Neuronal stem cell (in vitro differentiated cells): Measurements from ENCODE around the gene NLGN1.

Experiments used
- DNase-seq: peaks from one replicate; pipeline ENCODE4 v3.0.0-alpha.2; 2013; ENCODE audit warnings: low spot score
- H2AFZ ChIP-seq: one replicate; pipeline ENCODE4 v1.6.1; 2013; ENCODE audit warnings: mild to moderate bottlenecking, low read length, inconsistent platforms
- H2AK5ac ChIP-seq: 2 replicates; pipeline ENCODE4 v1.6.1; 2013; ENCODE audit warnings: low read depth, mild to moderate bottlenecking, inconsistent platforms, low read length, moderate library complexity, mixed read lengths
- H2BK120ac ChIP-seq: 2 replicates; pipeline ENCODE4 v1.6.1; 2013; ENCODE audit warnings: low read depth, mild to moderate bottlenecking, inconsistent platforms, low read length, moderate library complexity, mixed read lengths
- H2BK12ac ChIP-seq: one replicate; pipeline ENCODE4 v1.6.1; 2013; ENCODE audit warnings: low read length, inconsistent platforms
- H2BK15ac ChIP-seq: 2 replicates; pipeline ENCODE4 v1.6.1; 2013; ENCODE audit warnings: mild to moderate bottlenecking, low read length, inconsistent platforms, mixed read lengths
- H2BK5ac ChIP-seq: one replicate; pipeline ENCODE4 v1.6.1; 2013; ENCODE audit warnings: inconsistent platforms, mild to moderate bottlenecking, low read length, moderate library complexity
- H3K14ac ChIP-seq: one replicate; pipeline ENCODE4 v1.6.1; 2013; ENCODE audit warnings: low read length, inconsistent platforms
- H3K18ac ChIP-seq: 2 replicates; pipeline ENCODE4 v1.6.1; 2013; ENCODE audit warnings: low read length, inconsistent platforms
- H3K23ac ChIP-seq: 2 replicates; pipeline ENCODE4 v1.6.1; 2013; ENCODE audit warnings: low read depth, mild to moderate bottlenecking, mixed read lengths, low read length, inconsistent platforms; ENCODE audit not compliant: poor library complexity
- H3K27ac ChIP-seq: replicated peaks from 3 replicates; pipeline ENCODE4 v1.5.1; 2013; ENCODE audit warnings: low read length, inconsistent platforms
- H3K27me3 ChIP-seq, 3 experiments: 2 replicates each; pipeline ENCODE4 v1.6.1; 2013; ENCODE audit warnings: low read length in 3 of 3, mild to moderate bottlenecking in 2 of 3, inconsistent platforms in 1 of 3, low read depth in 1 of 3, mixed read lengths in 1 of 3, moderate library complexity in 1 of 3; ENCODE audit not compliant: control insufficient read depth in 3 of 3, insufficient read depth in 3 of 3
- H3K36me3 ChIP-seq, 2 donors: replicated peaks in 1 of 2; 2 replicates each; pipeline ENCODE4 v1.6.1; 2013; ENCODE audit warnings: low read length in 2 of 2; ENCODE audit not compliant: control insufficient read depth in 2 of 2, insufficient read depth in 2 of 2
- H3K4ac ChIP-seq: 2 replicates; pipeline ENCODE4 v1.6.1; 2013; ENCODE audit warnings: inconsistent platforms, mild to moderate bottlenecking, low read length, moderate library complexity
- H3K4me1 ChIP-seq, 2 donors: 1 replicate in 1 of 2; 2 replicates in 1 of 2; pipeline ENCODE4 v1.6.1; 2013; ENCODE audit warnings: low read length in 2 of 2, low read depth in 1 of 2; ENCODE audit not compliant: control insufficient read depth in 2 of 2, insufficient read depth in 1 of 2
- H3K4me2 ChIP-seq: one replicate; pipeline ENCODE4 v1.6.1; 2013; ENCODE audit warnings: mild to moderate bottlenecking, low read length, inconsistent platforms; ENCODE audit not compliant: insufficient read depth, poor library complexity, severe bottlenecking
- H3K4me3 ChIP-seq, 2 donors: 2 replicates each; pipeline ENCODE4 v1.5.1; 2013; ENCODE audit warnings: low read length in 2 of 2, mild to moderate bottlenecking in 2 of 2, inconsistent platforms in 1 of 2, moderate library complexity in 1 of 2
- H3K79me1 ChIP-seq: one replicate; pipeline ENCODE4 v1.6.1; 2013; ENCODE audit warnings: low read depth, mild to moderate bottlenecking, inconsistent platforms, low read length, moderate library complexity
- H3K9ac ChIP-seq: one replicate; pipeline ENCODE4 v1.6.1; 2013; ENCODE audit warnings: mild to moderate bottlenecking, low read depth, low read length, inconsistent platforms; ENCODE audit not compliant: poor library complexity
- H3K9me3 ChIP-seq, 2 donors: replicated peaks in 1 of 2; 2 replicates each; pipeline versions ENCODE3 to v1.6.1; 2013; ENCODE audit warnings: low read length in 2 of 2, mild to moderate bottlenecking in 2 of 2, inconsistent platforms in 1 of 2, low read depth in 1 of 2, mixed read lengths in 1 of 2, moderate library complexity in 1 of 2; ENCODE audit not compliant: control insufficient read depth in 2 of 2, insufficient read depth in 1 of 2
- H4K8ac ChIP-seq: one replicate; pipeline ENCODE4 v1.6.1; 2013; ENCODE audit warnings: low read depth, mild to moderate bottlenecking, inconsistent platforms, low read length, moderate library complexity
- H4K91ac ChIP-seq: one replicate; pipeline ENCODE4 v1.6.1; 2013; ENCODE audit warnings: low read length, low read depth, mild to moderate bottlenecking, inconsistent platforms; ENCODE audit not compliant: poor library complexity
- WGBS, 2 donors: extraction: QIAGEN DNeasy Blood & Tissue Kit; methylation state at CpG; one replicate each; pipeline ENCODE4 v1.1.7; 2013; ENCODE audit warnings: missing lambda C conversion rate in 2 of 2, mixed read lengths in 1 of 2; ENCODE audit not compliant: insufficient read length in 2 of 2, insufficient replicate concordance in 1 of 2; ENCODE audit errors: extremely low coverage in 2 of 2; 5-methylcytosine and 5-hydroxymethylcytosine counted together

NLGN1 gene

GRCh38 chr3:173735841-173736240 lies 338.3 kb downstream of the NLGN1 start:
- Histone ChIP-seq H2BK12ac (no peak overlapping the region), H3K27me3 (no peaks in the 10 kb centered on the region), H3K9ac (no peak overlapping the region), H2BK5ac (no peak overlapping the region), H4K8ac (no peak overlapping the region), H3K4me2 (no peak overlapping the region), H2BK120ac (no peak overlapping the region), H4K91ac (no peak overlapping the region), H3K4me3 (no peak overlapping the region), H2AK5ac (no peak overlapping the region), H3K36me3 (no peaks in the 10 kb centered on the region), H3K4me1 (peaks cover 5 to 16% of the 10 kb centered on the region in 2 donors), H2AFZ (no peak overlapping the region), H3K79me1 (no peaks in the 10 kb centered on the region), H3K23ac (no peak overlapping the region), H3K27ac (no peak overlapping the region), H3K14ac (no peak overlapping the region), H3K9me3 (peaks cover 0 to 11% of the 10 kb centered on the region in 2 donors), H3K4ac (no peak overlapping the region), H2BK15ac (no peak overlapping the region), H3K18ac (no peak overlapping the region)
- no peak for DNase-seq
- no CpG with 5 or more reads among the region's 1 CpG for WGBS, 2 donors

GRCh38 chr3:173737167-173737808 lies 339.7 kb downstream of the NLGN1 start:
- H3K4me1 ChIP-seq, result peaks cover 2 to 8% of the 10 kb centered on the region in 2 donors
- H2AFZ ChIP-seq, result no peak overlapping the region
- no peak overlapping the region for H3K4me2 ChIP-seq
- no peak overlapping the region for H4K91ac ChIP-seq
- no peak overlapping the region for H2BK5ac ChIP-seq
- H3K27me3 ChIP-seq, result no peaks in the 10 kb centered on the region
- no peak overlapping the region for H3K27ac ChIP-seq
- no peak overlapping the region for H3K4ac ChIP-seq
- no CpG with 5 or more reads among the region's 2 CpGs for WGBS, 2 donors
- no peak overlapping the region for H2BK120ac ChIP-seq
- no peak overlapping the region for H3K9ac ChIP-seq
- H3K36me3 ChIP-seq, result no peaks in the 10 kb centered on the region
- peaks cover 2% of the 10 kb centered on the region for H3K79me1 ChIP-seq
- H3K23ac ChIP-seq, result no peak overlapping the region
- H3K18ac ChIP-seq, result no peak overlapping the region
- H4K8ac ChIP-seq, result no peak overlapping the region
- H2BK15ac ChIP-seq, result no peak overlapping the region
- H3K4me3 ChIP-seq, result no peak overlapping the region
- H3K9me3 ChIP-seq, result peaks cover 0 to 11% of the 10 kb centered on the region in 2 donors
- no peak for DNase-seq
- H3K14ac ChIP-seq, result no peak overlapping the region
- H2BK12ac ChIP-seq, result no peak overlapping the region
- no peak overlapping the region for H2AK5ac ChIP-seq

GRCh38 chr3:173739726-173740125 lies 342.2 kb downstream of the NLGN1 start:
- no peak overlapping the region for H3K23ac ChIP-seq
- H2BK12ac ChIP-seq, result no peak overlapping the region
- H3K9me3 ChIP-seq, result peaks cover 0 to 11% of the 10 kb centered on the region in 2 donors
- WGBS, 2 donors, result no CpG with 5 or more reads among the region's 2 CpGs
- no peak overlapping the region for H3K4me3 ChIP-seq
- H4K91ac ChIP-seq, result no peak overlapping the region
- H2BK5ac ChIP-seq, result no peak overlapping the region
- H3K36me3 ChIP-seq, result no peaks in the 10 kb centered on the region
- no peak overlapping the region for H4K8ac ChIP-seq
- no peak overlapping the region for H2BK120ac ChIP-seq
- no peak overlapping the region for H2AK5ac ChIP-seq
- H2AFZ ChIP-seq, result no peak overlapping the region
- no peak overlapping the region for H3K27ac ChIP-seq
- H3K27me3 ChIP-seq, result no peaks in the 10 kb centered on the region
- H3K18ac ChIP-seq, result no peak overlapping the region
- no peak overlapping the region for H3K14ac ChIP-seq
- H3K9ac ChIP-seq, result no peak overlapping the region
- no peak for DNase-seq
- H2BK15ac ChIP-seq, result no peak overlapping the region
- H3K79me1 ChIP-seq, result peaks cover 2% of the 10 kb centered on the region
- no peak overlapping the region for H3K4me2 ChIP-seq
- peaks cover under 1 to 2% of the 10 kb centered on the region in 2 donors for H3K4me1 ChIP-seq
- no peak overlapping the region for H3K4ac ChIP-seq

- Histone ChIP-seq H3K4me3 (no peak overlapping the region), H3K27ac (no peak overlapping the region), H4K8ac (no peak overlapping the region), H2BK12ac (no peak overlapping the region), H3K4me2 (no peak overlapping the region), H2BK120ac (no peak overlapping the region), H3K27me3 (no peaks in the 10 kb centered on the region), H2AFZ (no peak overlapping the region), H3K36me3 (no peaks in the 10 kb centered on the region), H3K4ac (no peak overlapping the region), H3K23ac (no peak overlapping the region), H3K14ac (no peak overlapping the region), H3K4me1 (peaks cover 0 to 3% of the 10 kb centered on the region in 2 donors), H3K79me1 (peaks cover 2% of the 10 kb centered on the region), H3K9me3 (peaks cover 0 to 11% of the 10 kb centered on the region in 2 donors), H2AK5ac (no peak overlapping the region), H4K91ac (no peak overlapping the region), H3K9ac (no peak overlapping the region), H3K18ac (no peak overlapping the region), H2BK15ac (no peak overlapping the region), H2BK5ac (no peak overlapping the region)
- no peak for DNase-seq
- WGBS, 2 donors, result no CpG with 5 or more reads among the region's 1 CpG
Observed at GRCh38 chr3:173742491-173742890, 344.9 kb downstream of the NLGN1 start.
